NK-92 (cell line): Measurements from ENCODE around the gene TMEM272.

ENCODE experiments used
- DNase-seq: peaks from one replicate; lab custom pipeline; 2025; ENCODE audit not compliant: unreplicated experiment; lab: John Stamatoyannopoulos, UW

The TMEM272 gene

GRCh38 chr13:51782026-51782710, 62.8 kb downstream of the TMEM272 start:
- DNase-seq: no peak

- DNase-seq: no peak
These were observed 63.5 kb downstream of the TMEM272 start for GRCh38 chr13:51781246-51782022.

GRCh38 chr13:51780099-51780498, 64.9 kb downstream of the TMEM272 start:
- DNase-seq: no peak

- DNase-seq: no peak
These were observed 66.6 kb downstream of the TMEM272 start for GRCh38 chr13:51778392-51778791.

- no peak for DNase-seq
These were observed 67.1 kb downstream of the TMEM272 start for GRCh38 chr13:51777921-51778320.

GRCh38 chr13:51776179-51776578, 68.8 kb downstream of the TMEM272 start:
- no peak for DNase-seq

GRCh38 chr13:51773515-51773914, 71.5 kb downstream of the TMEM272 start:
- DNase-seq: no peak

- DNase-seq: no peak
These were observed 72.2 kb downstream of the TMEM272 start for GRCh38 chr13:51772781-51773180.

- no peak for DNase-seq
These were observed 72.9 kb downstream of the TMEM272 start for GRCh38 chr13:51772105-51772455.

GRCh38 chr13:51771418-51772104, 73.4 kb downstream of the TMEM272 start:
- DNase-seq: no peak

- DNase-seq: no peak
These were observed 74.1 kb downstream of the TMEM272 start for GRCh38 chr13:51770681-51771417.

GRCh38 chr13:51770160-51770559, 74.8 kb downstream of the TMEM272 start:
- no peak for DNase-seq

GRCh38 chr13:51769455-51770127, 75.4 kb downstream of the TMEM272 start:
- DNase-seq: no peak

- no peak for DNase-seq
These were observed 76.0 kb downstream of the TMEM272 start for GRCh38 chr13:51768976-51769375.

- DNase-seq: no peak
These were observed 76.5 kb downstream of the TMEM272 start for GRCh38 chr13:51768378-51768921.

- no peak for DNase-seq
These were observed 77.9 kb downstream of the TMEM272 start for GRCh38 chr13:51767100-51767499.

- no peak for DNase-seq
These were observed 79.8 kb downstream of the TMEM272 start for GRCh38 chr13:51765142-51765515.

GRCh38 chr13:51764184-51765141, 80.5 kb downstream of the TMEM272 start:
- no peak for DNase-seq

- no peak for DNase-seq
These were observed 81.5 kb downstream of the TMEM272 start for GRCh38 chr13:51763486-51763885.
